ENCODE data around the gene PRKCG.

PRKCG gene

GRCh38 chr19:53865918-53866864 is 15.8 kb upstream of the PRKCG start:
- ATAC-seq (ENCODE audit: low read depth) (peak; percentile 28), DNase-seq (ENCODE audit: low spot score) (no peak)
- Histone ChIP-seq H3K4me3 (ENCODE audit: severe bottlenecking) (peak overlapping the region; percentile 69), H3K27ac (ENCODE audit: poor library complexity, severe bottlenecking) (peak overlapping the region; percentile 86), H3K36me3 (ENCODE audit: low read depth) (peaks cover 8% of the 10 kb centered on the region), H3K27me3 (ENCODE audit: insufficient read depth, poor library complexity, severe bottlenecking) (no peaks in the 10 kb centered on the region), H3K4me1 (ENCODE audit: insufficient read depth, poor library complexity, severe bottlenecking) (peaks cover 10% of the 10 kb centered on the region), H3K9me3 (ENCODE audit: severe bottlenecking) (no peaks in the 10 kb centered on the region)
- TF ChIP-seq CTCF (IDR thresholded peaks at IDR 0.05; ENCODE audit: poor library complexity, severe bottlenecking) = no peak

- no peak for TF ChIP-seq CTCF (IDR thresholded peaks at IDR 0.05; ENCODE audit: poor library complexity, severe bottlenecking)
- Histone ChIP-seq H3K27ac (ENCODE audit: poor library complexity, severe bottlenecking) (peak overlapping the region; percentile 86), H3K36me3 (ENCODE audit: low read depth) (peaks cover 14% of the 10 kb centered on the region), H3K4me1 (ENCODE audit: insufficient read depth, poor library complexity, severe bottlenecking) (peaks cover 10% of the 10 kb centered on the region), H3K4me3 (ENCODE audit: severe bottlenecking) (peak overlapping the region; percentile 69), H3K9me3 (ENCODE audit: severe bottlenecking) (no peaks in the 10 kb centered on the region), H3K27me3 (ENCODE audit: insufficient read depth, poor library complexity, severe bottlenecking) (no peaks in the 10 kb centered on the region)
- no peak for ATAC-seq (ENCODE audit: low read depth)
- no peak for DNase-seq (ENCODE audit: low spot score)
Observed at GRCh38 chr19:53866865-53867224, 15.2 kb upstream of the PRKCG start.

GRCh38 chr19:53867225-53868090 is 14.5 kb upstream of the PRKCG start, which contains the start of gene MYADM:
TSS of gene MYADM (plus strand) at chr19:53867883. CDS start at chr19:53873530, 5,647 bp downstream.
- no peaks in the 10 kb centered on the region for H3K27me3 ChIP-seq (ENCODE audit: insufficient read depth, poor library complexity, severe bottlenecking)
- no peak for TF ChIP-seq CTCF (IDR thresholded peaks at IDR 0.05; ENCODE audit: poor library complexity, severe bottlenecking)
- H3K4me3 ChIP-seq (ENCODE audit: severe bottlenecking) = peak within 1 kb of the TSS; percentile 69
- ATAC-seq (ENCODE audit: low read depth) (peak; percentile 67), DNase-seq (ENCODE audit: low spot score) (peak; percentile 97)
- H3K36me3 ChIP-seq (ENCODE audit: low read depth) = peaks cover 18% of the 10 kb centered on the region
- peaks cover 10% of the 10 kb centered on the region for H3K4me1 ChIP-seq (ENCODE audit: insufficient read depth, poor library complexity, severe bottlenecking)
- peak within 1 kb of the TSS; percentile 86 for H3K27ac ChIP-seq (ENCODE audit: poor library complexity, severe bottlenecking)
- no peaks in the 10 kb centered on the region for H3K9me3 ChIP-seq (ENCODE audit: severe bottlenecking)

- no peaks in the 10 kb centered on the region for H3K9me3 ChIP-seq (ENCODE audit: severe bottlenecking)
- H3K27ac ChIP-seq (ENCODE audit: poor library complexity, severe bottlenecking) = peak overlapping the region; percentile 86
- H3K36me3 ChIP-seq (ENCODE audit: low read depth) = peaks cover 21% of the 10 kb centered on the region
- DNase-seq (ENCODE audit: low spot score) (peak; percentile 80), ATAC-seq (ENCODE audit: low read depth) (peak; percentile 24)
- TF ChIP-seq CTCF (IDR thresholded peaks at IDR 0.05; ENCODE audit: poor library complexity, severe bottlenecking) = no peak
- H3K27me3 ChIP-seq (ENCODE audit: insufficient read depth, poor library complexity, severe bottlenecking) = no peaks in the 10 kb centered on the region
- peaks cover 10% of the 10 kb centered on the region for H3K4me1 ChIP-seq (ENCODE audit: insufficient read depth, poor library complexity, severe bottlenecking)
- peak overlapping the region; percentile 69 for H3K4me3 ChIP-seq (ENCODE audit: severe bottlenecking)
Observed at GRCh38 chr19:53868091-53868891, 13.7 kb upstream of the PRKCG start.
